ENCODE data around the gene AGER. TPM values are rescaled to one million over a fixed set of nuclear protein-coding genes. Genes with fewer than 3 reads are reported as not detected.

AGER gene
- total and polyA plus RNA-seq, 9 of the 15 experiments (the other 6 are each of a cell fraction or from before 2014, with no cell fraction given), result 1.2 to 11.5 (median 4.1) TPM

GRCh38 chr6:32131439-32131948, 52.6 kb downstream of the AGER start (continued):
- TF ChIP-seq ZNF592 (IDR thresholded peaks at IDR 0.05) (no peak), HSF4 (CRISPR knock-in tag; IDR thresholded peaks at IDR 0.05; ENCODE audit: borderline replicate concordance) (no peak), SRSF1 (IDR thresholded peaks at IDR 0.05; ENCODE audit: low read depth, low read length) (no peak), SNAPC5 (CRISPR knock-in tag; IDR thresholded peaks at IDR 0.05) (no peak), RB1 (IDR thresholded peaks at IDR 0.05; ENCODE audit: low read depth) (peak; percentile 60; the same call in 1 of the 2 replicates), ELK3 (CRISPR knock-in tag; IDR thresholded peaks at IDR 0.05) (no peak), ZNF76 (CRISPR knock-in tag; IDR thresholded peaks at IDR 0.05; ENCODE audit: borderline replicate concordance) (no peak), PHTF2 (CRISPR knock-in tag; IDR thresholded peaks at IDR 0.05) (no peak), POLR2G (IDR thresholded peaks at IDR 0.05; ENCODE audit: low read depth, low read length) (no peak), RFX7 (CRISPR knock-in tag; IDR thresholded peaks at IDR 0.05) (no peak), JUND (IDR thresholded peaks at IDR 0.05; ENCODE audit: borderline replicate concordance, low read depth, low read length) (peak; percentile 61; the same call in 1 of the 2 replicates), JUND (tag; IDR thresholded peaks at IDR 0.05; ENCODE audit: borderline replicate concordance, low read depth, low read length) (no peak; the same call in 2 of the 3 replicates), ZNF12 (CRISPR knock-in tag; IDR thresholded peaks at IDR 0.05) (no peak), SPI1 (IDR thresholded peaks at IDR 0.05; ENCODE audit: borderline replicate concordance, low read depth, low read length) (no peak), THAP12 (CRISPR knock-in tag; IDR thresholded peaks at IDR 0.05) (no peak), MED1 (CRISPR knock-in tag; IDR thresholded peaks at IDR 0.05; ENCODE audit: borderline replicate concordance) (no peak), ZNF699 (CRISPR knock-in tag; IDR thresholded peaks at IDR 0.05; ENCODE audit: insufficient replicate concordance) (no peak), NFRKB (IDR thresholded peaks at IDR 0.05; ENCODE audit: low read depth) (peak; percentile 9; the same call in 1 of the 2 replicates), PHF8 (IDR thresholded peaks at IDR 0.05; ENCODE audit: borderline replicate concordance, low read length) (no peak), ZNF146 (CRISPR knock-in tag; IDR thresholded peaks at IDR 0.05; ENCODE audit: unreplicated experiment) (no peak)
